GM20000 (cell line): ENCODE results near the gene DIDO1.

ENCODE experiments used
- DNase-seq: peaks from one replicate; pipeline ENCODE4 v3.0.0; 2012; ENCODE audit warnings: low spot score
- TF ChIP-seq, protein P1 (sequence below): IDR thresholded peaks from 2 replicates; pipeline ENCODE4 v1.5.1; 2012; ENCODE audit warnings: mild to moderate bottlenecking, control low read depth; ENCODE audit errors: extremely low read depth, missing control alignments

The DIDO1 gene

DNA sequence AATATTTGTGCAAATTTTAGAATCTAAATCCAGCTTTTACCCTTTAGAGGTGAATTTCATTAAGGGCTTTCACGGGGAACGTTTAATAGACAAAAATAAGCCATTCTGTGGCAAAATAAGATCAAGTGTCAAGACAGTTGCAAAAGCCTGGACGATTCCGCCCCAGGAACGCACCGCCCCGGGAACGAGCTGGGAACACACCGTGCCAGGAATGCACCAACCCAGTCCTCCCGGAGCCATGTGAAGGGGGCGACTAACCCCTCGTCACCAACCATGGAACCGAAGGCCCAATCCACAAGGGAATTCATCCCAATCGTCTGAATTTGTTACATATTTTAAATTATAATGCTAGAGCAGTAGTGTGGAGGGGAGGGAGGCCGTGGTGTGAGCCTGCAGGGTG is 43.9 kb downstream of the DIDO1 start:
- DNase-seq, result no peak
- TF ChIP-seq, protein P1, sequence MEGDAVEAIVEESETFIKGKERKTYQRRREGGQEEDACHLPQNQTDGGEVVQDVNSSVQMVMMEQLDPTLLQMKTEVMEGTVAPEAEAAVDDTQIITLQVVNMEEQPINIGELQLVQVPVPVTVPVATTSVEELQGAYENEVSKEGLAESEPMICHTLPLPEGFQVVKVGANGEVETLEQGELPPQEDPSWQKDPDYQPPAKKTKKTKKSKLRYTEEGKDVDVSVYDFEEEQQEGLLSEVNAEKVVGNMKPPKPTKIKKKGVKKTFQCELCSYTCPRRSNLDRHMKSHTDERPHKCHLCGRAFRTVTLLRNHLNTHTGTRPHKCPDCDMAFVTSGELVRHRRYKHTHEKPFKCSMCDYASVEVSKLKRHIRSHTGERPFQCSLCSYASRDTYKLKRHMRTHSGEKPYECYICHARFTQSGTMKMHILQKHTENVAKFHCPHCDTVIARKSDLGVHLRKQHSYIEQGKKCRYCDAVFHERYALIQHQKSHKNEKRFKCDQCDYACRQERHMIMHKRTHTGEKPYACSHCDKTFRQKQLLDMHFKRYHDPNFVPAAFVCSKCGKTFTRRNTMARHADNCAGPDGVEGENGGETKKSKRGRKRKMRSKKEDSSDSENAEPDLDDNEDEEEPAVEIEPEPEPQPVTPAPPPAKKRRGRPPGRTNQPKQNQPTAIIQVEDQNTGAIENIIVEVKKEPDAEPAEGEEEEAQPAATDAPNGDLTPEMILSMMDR, result no peak

DNA sequence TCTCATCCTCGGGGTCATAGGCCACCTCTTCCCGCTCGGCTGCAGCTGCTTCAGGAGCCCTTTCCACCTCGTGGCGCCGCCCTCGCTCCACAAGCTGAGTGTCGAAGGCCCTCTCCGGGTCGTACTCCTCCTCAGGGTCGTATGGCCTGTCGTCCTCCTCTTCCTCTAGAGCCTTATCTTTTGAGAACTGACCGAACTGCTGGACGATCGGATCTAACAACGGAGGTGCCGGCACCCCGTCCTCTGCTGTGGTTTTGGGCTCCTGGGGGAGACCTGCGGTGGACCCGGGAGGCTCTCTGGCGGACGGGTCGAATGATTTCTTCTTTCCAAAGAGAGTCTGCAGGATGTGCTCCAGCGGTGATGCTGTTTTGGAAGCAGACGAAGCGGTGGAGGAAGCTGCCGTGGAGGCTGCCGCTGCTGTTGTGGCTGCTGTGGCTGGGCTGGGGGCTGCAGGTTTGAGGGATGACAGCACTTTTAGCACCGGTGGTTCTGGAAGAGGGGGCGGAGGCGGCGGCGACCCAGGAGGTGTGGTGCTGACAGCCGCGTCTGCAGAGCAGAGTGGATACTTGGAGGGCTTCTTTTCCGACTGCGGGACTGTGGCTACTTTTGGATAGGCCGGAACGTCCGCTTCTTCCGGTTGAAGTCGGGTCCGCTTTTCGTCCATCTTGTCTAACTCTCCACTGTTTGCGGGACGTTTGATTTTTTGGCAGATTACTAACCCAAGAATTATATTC is 44.5 kb downstream of the DIDO1 start:
- TF ChIP-seq, protein P1, result no peak
- DNase-seq, result no peak

DNA sequence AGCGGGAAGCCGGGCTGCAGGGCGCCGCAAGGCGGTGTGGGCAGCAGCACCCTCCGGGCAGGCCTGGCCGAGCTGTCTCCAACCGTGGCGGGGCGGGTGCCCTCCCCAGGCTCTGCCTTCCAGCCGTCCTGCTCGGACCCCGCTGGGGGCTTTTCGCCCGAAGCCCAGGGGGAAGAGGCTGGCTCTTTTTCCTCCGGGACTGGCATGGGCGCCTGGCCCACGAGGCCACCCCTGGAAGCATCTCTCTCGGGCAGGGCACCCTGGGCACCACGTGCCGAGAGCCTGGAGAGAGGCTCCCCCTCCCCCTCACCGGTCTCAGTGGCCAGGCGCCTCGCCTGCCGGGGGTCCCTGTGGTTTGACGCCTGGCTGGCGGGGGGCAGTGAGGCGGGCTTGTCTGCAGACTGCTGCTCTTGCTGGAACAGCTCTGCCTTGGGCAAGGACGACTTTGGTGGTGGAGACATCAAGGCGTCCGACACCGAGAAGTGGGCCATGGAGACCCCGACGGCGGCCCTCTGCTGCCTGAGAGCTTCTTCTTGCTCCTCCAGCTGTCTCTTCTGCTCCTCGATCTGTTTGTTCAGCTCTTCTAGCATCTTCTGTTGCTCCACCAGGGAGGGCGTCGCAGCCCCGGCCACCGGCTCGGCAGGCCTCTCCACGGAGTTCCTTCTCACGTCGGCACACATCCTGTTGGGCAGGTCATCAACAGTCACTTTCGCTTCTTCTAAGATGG is 45.2 kb downstream of the DIDO1 start:
- TF ChIP-seq, protein P1, result no peak
- DNase-seq, result no peak

DNA sequence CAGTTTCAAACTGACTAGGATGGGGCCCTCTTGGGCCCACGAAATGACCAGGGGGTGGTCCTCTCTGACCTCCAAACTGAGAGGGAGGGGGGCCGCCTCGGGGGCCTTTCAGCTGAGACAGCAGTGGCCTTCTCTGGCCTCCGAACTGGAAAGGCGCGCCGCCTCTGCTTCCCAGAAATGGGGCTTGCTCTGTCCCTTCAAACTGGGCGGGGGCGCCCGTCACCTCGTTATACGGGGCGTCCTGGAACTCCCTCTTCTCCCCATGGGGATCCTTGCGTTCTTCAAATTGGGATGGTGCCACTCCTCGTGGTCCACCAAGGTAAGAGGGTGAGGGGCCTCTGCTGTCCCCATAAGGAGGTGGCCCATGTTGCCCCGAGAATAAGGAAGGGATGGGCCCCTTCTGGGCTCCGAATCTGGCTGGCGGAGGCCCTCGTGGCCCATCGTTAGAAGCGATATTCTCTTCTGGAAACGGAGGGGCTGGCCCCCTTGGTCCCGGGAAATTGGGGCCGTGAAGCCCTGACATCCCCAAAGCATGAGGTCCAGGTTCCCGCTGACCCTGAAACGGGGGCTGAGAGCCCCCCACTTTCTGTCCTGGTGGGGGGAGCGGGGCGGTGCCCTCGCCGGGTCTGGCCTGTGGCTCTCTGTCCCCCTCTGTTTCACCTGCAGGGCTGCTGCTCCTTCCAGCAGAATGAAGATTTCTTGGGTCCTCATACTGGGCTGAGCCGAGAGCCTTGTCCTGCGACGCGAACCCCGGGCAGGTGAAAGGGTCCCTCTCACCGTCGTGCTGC is 46.0 kb downstream of the DIDO1 start:
- TF ChIP-seq, protein P1, result no peak
- no peak for DNase-seq

DNA sequence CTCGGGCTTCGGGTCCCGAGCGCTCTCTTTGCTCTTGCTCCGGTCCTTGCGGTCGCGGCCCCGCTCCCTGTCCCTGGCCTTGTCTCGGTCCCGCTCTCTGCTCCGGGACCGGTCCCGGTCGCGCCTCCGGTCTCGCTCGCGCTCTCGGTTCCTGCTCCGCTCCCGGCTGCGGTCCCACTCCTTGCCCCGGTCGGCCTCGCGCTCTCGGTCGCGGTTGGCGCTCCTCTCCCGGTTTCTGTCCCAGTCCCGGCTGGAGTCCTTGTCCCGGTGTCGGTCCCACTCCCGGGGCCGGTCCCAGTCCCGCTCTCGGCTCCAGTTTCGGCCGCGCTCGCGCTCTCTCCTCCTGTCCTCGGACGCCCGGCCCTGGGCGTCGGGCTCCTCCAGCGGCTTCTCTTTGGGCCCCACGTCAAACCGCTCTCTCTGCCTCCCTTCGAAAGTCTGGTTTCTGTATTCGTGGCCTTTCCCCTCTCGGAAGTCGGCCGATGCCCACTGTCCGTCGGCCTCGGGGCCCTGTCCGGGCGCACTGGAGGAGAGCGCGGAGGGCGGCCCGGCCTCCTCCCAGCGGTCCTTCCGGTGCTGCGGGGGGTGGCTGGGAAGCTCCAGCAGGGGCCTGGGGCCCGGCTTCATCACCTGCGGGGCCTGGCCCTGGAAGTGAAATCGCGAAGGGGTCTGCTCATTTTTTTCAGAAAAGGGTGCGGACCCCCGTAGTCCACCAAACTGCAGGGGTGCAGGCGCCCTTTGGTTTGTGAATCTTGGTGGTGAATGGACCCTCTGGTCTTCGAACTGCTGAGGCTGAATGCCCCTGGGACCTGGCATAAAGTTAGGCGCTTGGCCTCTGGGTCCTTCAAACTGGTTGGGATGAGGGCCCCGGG is 46.8 kb downstream of the DIDO1 start:
- no peak for DNase-seq
- TF ChIP-seq, protein P1, result no peak

DNA sequence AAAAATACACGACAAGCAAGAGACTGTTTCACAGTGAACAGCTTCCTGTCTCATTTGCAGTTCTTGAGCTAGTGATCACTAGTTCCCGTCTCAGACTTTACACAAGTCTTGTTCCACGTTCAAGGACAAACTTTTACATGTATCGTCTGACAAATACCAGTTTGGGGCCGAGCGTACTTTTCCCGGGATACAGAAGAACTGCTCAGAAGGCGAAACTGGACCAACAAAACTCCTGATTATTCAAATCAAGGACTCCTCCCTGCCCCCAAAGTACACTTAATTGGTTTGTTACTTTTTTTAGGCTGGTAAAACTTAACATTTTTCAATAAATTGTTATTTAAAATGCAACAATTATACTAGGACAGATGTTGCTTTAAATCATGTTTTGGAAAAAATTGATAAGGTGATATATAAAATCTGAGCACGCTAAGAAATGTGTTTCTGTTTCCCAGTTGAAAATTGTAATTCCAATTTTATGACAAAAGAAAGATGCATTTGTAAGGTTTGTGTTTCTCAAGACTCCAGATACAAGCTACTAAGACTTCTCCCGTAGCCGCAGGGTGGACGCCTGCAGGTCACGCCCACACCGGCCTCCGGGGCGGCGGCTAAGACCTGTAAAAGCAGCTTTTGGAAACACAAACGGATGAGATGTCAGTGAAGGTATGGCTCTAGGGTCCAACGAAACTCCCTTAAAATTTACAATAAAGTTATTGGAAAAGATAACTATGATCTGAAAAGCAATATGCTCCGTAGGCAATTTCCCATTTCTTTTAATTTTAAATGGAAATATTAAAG is 47.9 kb downstream of the DIDO1 start:
- DNase-seq, result no peak
- TF ChIP-seq, protein P1, result no peak
